Smooth muscle cell (in vitro differentiated cells): ENCODE results near the gene FOXL1. TPM values are rescaled to one million over a fixed set of nuclear protein-coding genes. Genes with fewer than 3 reads are reported as not detected.
"Not testable (repeated sequence)": the region's sequence is repeated elsewhere in the genome, so short reads cannot be mapped to it uniquely, and the experiment has no call there.

ENCODE experiments used
- DNase-seq: peaks from one replicate; lab custom pipeline; 2025; ENCODE audit not compliant: unreplicated experiment; lab: John Stamatoyannopoulos, UW
- H2AFZ ChIP-seq: fragments of 200-600 bp; sonication (generic); 2 replicates; pipeline ENCODE4 v1.6.0; 2016; ENCODE audit warnings: antibody characterized with exemption, low read depth, mild to moderate bottlenecking
- H3F3A ChIP-seq: fragments of 200-600 bp; sonication (generic); 2 replicates; pipeline ENCODE4 v1.6.0; 2017; ENCODE audit warnings: antibody characterized with exemption, low read depth
- H3K27ac ChIP-seq: fragments of 200-600 bp; sonication (generic); 2 replicates; pipeline ENCODE4 v1.5.1; 2016; ENCODE audit warnings: low read depth, mild to moderate bottlenecking
- H3K27me3 ChIP-seq: fragments of 200-600 bp; sonication (generic); 2 replicates; pipeline ENCODE4 v1.6.1; 2016; ENCODE audit warnings: low read depth, mild to moderate bottlenecking
- H3K36me3 ChIP-seq: fragments of 200-600 bp; sonication (generic); 2 replicates; pipeline ENCODE4 v1.5.1; 2016; ENCODE audit warnings: low read depth
- H3K4me1 ChIP-seq: fragments of 200-600 bp; sonication (generic); 2 replicates; pipeline ENCODE4 v1.5.1; 2016; ENCODE audit warnings: low read depth
- H3K4me2 ChIP-seq: fragments of 200-600 bp; sonication (generic); 2 replicates; pipeline ENCODE4 v1.6.0; 2016; ENCODE audit warnings: mild to moderate bottlenecking
- H3K4me3 ChIP-seq: fragments of 200-600 bp; sonication (generic); 2 replicates; pipeline ENCODE4 v1.5.1; 2016; ENCODE audit warnings: mild to moderate bottlenecking
- H3K79me2 ChIP-seq: fragments of 200-600 bp; sonication (generic); 2 replicates; pipeline ENCODE4 v1.6.0; 2016; ENCODE audit warnings: low read depth, mild to moderate bottlenecking
- H3K9ac ChIP-seq: fragments of 200-600 bp; sonication (generic); 2 replicates; pipeline ENCODE4 v1.6.0; 2016; ENCODE audit warnings: low read depth
- H3K9me3 ChIP-seq: fragments of 200-600 bp; sonication (generic); replicated peaks from 2 replicates; pipeline ENCODE4 v1.5.1; 2016; ENCODE audit warnings: low read depth
- H4K20me1 ChIP-seq: fragments of 200-600 bp; sonication (generic); 2 replicates; pipeline ENCODE4 v1.6.0; 2016; ENCODE audit warnings: low read depth
- WGBS: methylation state at CpG from one replicate; pipeline ENCODE4 v1.1.7; 2016; ENCODE audit warnings: low lambda C conversion rate; 5-methylcytosine and 5-hydroxymethylcytosine counted together
- polyA plus RNA-seq: library from polyadenylated mRNA; unstranded; fragments of >200 nt; fragmentation: Nextera tagmentation; extraction: Ambion mirVana; gene quantifications from 2 replicates; pipeline ENCODE4 v1.2.1, GENCODE V29; 2016
- total RNA-seq: library from RNA; depleted of rRNA; stranded (reverse); fragments of >200 nt; gene quantifications from 2 replicates; pipeline ENCODE4 v1.2.3, GENCODE V29; 2014
- TF ChIP-seq, protein P1 (sequence below): fragments of 200-600 bp; sonication (generic); IDR thresholded peaks from 2 replicates; pipeline ENCODE4 v1.5.1; 2017; ENCODE audit warnings: borderline replicate concordance, mild to moderate bottlenecking, antibody characterized with exemption; ENCODE audit not compliant: insufficient read depth, poor library complexity, severe bottlenecking

The FOXL1 gene
- total and polyA plus RNA-seq, 2 experiments from 2014 or later, result 4.6 to 5.4 TPM

DNA sequence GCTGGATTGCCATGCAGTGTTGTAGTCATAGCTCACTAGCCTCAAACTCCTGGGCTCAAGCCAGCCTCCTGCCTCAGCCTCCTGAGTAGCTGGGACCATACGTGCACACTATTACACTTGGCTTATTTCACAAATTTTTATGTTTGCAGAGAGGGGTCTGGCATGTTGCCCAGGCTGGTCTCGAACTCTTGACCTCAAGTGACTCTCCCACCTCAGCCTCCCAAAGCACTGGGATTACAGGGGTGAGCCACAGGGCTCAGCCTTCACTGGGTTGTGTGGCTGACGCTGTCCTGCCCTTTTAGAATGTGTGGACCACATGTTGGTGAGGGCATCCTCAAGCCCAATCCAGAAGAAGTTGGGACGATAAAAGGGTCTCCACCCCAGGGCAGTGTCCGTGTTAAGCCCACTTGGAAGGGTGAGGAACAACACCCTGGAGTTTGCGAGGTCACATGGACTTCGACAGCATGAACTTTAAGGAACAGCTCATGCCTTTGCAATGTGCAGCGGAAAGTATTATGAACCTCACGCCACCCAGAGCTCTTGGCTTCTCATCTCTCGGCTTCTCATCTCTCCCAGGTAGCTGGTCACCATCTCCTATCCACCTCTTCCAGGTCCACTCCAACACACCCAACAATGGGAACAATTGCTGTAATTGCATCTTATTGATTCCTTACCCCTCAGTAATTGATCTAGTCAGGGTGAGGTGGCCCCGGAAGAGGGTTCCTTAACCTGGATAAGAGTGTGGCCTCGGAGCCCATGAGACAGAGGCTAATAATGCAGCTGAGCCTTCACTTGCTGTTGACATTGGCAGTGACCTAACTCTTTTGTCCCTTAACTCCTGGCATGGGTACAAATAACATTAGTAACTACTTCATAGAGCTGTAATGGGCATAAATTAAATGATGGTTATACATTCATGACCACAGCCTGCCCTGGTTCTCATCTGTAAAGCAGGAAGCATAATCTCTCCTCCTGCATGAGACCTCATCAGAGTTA is 6.7 kb downstream of the FOXL1 start:
- H3K27ac ChIP-seq, result no peak overlapping the region
- no peak overlapping the region for H3K4me2 ChIP-seq
- peaks cover 4% of the 10 kb centered on the region for H3K27me3 ChIP-seq
- no peaks in the 10 kb centered on the region for H3K4me1 ChIP-seq
- 79% methylated on average over 12 of the region's 12 CpGs for WGBS
- H3K79me2 ChIP-seq, result no peaks in the 10 kb centered on the region
- H3K9ac ChIP-seq, result no peak overlapping the region
- no peaks in the 10 kb centered on the region for H3K36me3 ChIP-seq
- no peak overlapping the region for H3K4me3 ChIP-seq
- DNase-seq, result no peak
- H3K9me3 ChIP-seq, result no peaks in the 10 kb centered on the region
- H3F3A ChIP-seq, result no peaks in the 10 kb centered on the region
- TF ChIP-seq, protein P1, sequence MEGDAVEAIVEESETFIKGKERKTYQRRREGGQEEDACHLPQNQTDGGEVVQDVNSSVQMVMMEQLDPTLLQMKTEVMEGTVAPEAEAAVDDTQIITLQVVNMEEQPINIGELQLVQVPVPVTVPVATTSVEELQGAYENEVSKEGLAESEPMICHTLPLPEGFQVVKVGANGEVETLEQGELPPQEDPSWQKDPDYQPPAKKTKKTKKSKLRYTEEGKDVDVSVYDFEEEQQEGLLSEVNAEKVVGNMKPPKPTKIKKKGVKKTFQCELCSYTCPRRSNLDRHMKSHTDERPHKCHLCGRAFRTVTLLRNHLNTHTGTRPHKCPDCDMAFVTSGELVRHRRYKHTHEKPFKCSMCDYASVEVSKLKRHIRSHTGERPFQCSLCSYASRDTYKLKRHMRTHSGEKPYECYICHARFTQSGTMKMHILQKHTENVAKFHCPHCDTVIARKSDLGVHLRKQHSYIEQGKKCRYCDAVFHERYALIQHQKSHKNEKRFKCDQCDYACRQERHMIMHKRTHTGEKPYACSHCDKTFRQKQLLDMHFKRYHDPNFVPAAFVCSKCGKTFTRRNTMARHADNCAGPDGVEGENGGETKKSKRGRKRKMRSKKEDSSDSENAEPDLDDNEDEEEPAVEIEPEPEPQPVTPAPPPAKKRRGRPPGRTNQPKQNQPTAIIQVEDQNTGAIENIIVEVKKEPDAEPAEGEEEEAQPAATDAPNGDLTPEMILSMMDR, result no peak
- no peak overlapping the region for H2AFZ ChIP-seq
- no peaks in the 10 kb centered on the region for H4K20me1 ChIP-seq

DNA sequence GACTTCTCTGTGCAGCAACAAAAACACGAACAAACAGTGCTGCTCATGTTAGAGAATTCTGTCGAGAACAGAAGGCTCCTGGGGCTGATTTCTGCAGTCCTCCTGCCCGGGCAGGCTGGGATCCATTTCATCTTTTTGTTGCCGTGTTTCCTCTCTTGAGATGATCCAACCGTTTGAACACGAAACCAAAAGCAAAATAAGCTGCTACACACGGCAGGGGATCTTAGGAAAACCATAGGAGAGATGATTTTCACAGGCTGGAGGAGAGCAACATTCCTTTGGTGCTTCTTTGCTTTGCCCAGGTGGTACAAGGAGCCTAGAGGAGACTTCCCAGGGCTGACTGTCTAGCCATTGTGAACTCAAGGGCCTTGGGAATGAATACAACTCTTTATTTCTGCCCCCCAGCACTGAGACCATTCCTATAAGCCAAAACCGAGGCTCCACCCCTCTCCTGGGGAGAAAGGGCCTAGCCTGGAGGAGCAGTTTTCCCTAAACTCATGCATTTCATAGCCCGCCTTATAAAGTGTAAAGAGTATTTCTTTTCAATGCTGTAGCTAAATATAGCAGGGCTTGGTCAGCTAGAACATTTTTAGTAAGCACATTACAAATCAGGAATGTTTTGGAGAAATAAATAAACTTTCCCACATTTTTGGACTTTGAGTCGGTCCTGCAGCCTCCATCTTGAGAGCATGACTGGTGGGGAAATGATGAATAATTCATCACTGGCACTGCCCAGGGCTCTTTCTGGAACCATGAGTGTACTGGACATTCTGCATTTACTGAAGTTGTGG is 7.7 kb downstream of the FOXL1 start:
- Histone ChIP-seq H3K9me3 (no peaks in the 10 kb centered on the region), H4K20me1 (no peaks in the 10 kb centered on the region), H3K4me2 (no peak overlapping the region), H3K4me1 (no peaks in the 10 kb centered on the region), H3K9ac (no peak overlapping the region), H3K27me3 (peaks cover 4% of the 10 kb centered on the region), H3K4me3 (no peak overlapping the region), H3K27ac (peak overlapping the region; percentile 54), H3K36me3 (no peaks in the 10 kb centered on the region), H2AFZ (no peak overlapping the region), H3K79me2 (no peaks in the 10 kb centered on the region), H3F3A (no peaks in the 10 kb centered on the region)
- no peak for DNase-seq
- TF ChIP-seq, protein P1, result no peak
- 83% methylated on average over 10 of the region's 10 CpGs for WGBS

DNA sequence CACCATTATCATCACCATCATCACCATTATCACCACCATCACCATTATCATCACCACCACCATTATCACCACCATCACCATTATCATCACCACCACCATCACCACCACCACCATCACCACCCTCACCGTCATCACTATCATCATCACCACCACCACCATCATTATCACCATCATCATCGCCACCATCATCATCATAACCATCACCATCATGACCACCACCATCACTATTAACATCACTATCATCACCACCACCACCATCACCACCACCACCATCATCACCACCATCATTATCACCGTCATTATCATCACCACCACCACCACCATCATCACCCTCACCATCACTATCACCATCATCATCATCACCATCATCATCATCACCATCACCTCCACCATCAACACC is 9.1 kb downstream of the FOXL1 start:
- DNase-seq, result no peak
- TF ChIP-seq, protein P1, result no peak
- H4K20me1 ChIP-seq, result no peaks in the 10 kb centered on the region
- no peak overlapping the region for H3K4me3 ChIP-seq
- H3K27me3 ChIP-seq, result no peaks in the 10 kb centered on the region
- WGBS, result 93% methylated on average over 3 of the region's 3 CpGs
- no peak overlapping the region for H3K27ac ChIP-seq
- H3K9me3 ChIP-seq, result no peaks in the 10 kb centered on the region
- H3K4me1 ChIP-seq, result no peaks in the 10 kb centered on the region
- H3K36me3 ChIP-seq, result no peaks in the 10 kb centered on the region
- no peaks in the 10 kb centered on the region for H3K79me2 ChIP-seq
- no peak overlapping the region for H3K4me2 ChIP-seq
- H3F3A ChIP-seq, result no peaks in the 10 kb centered on the region
- H3K9ac ChIP-seq, result no peak overlapping the region
- H2AFZ ChIP-seq, result no peak overlapping the region

DNA sequence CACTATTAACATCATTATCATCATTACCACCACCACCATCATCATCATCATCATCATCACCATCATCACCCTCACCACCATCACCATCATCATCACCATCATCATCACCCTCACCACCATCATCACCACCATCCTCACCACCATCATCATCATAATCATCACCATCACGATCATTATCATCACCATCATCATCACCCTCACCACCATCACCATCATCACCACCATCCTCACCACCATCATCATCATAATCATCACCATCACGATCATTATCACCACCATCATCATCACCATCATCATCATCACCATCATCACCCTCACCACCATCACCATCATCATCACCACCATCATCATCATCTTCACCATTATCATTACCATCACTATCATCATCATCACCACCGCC is 9.6 kb downstream of the FOXL1 start:
- not testable (repeated sequence) for H4K20me1 ChIP-seq, DNase-seq, H2AFZ ChIP-seq, H3K4me2 ChIP-seq, H3K9ac ChIP-seq, H3K27me3 ChIP-seq, H3K27ac ChIP-seq, H3K9me3 ChIP-seq, H3K79me2 ChIP-seq, H3F3A ChIP-seq, H3K4me3 ChIP-seq, H3K4me1 ChIP-seq, H3K36me3 ChIP-seq
- WGBS, result 88% methylated on average over 3 of the region's 3 CpGs
